Activated effector memory CD4-positive, alpha-beta T cell treated with Interleukin-2 at 50 U/mL for 16 hours (primary cell): ENCODE data around the gene MYT1.
"Not testable (repeated sequence)": the region's sequence is repeated elsewhere in the genome, so short reads cannot be mapped to it uniquely, and the experiment has no call there.

Experiments used
- DNase-seq: peaks from one replicate; pipeline ENCODE4 v3.0.0-alpha.2; 2020

Gene MYT1

DNA sequence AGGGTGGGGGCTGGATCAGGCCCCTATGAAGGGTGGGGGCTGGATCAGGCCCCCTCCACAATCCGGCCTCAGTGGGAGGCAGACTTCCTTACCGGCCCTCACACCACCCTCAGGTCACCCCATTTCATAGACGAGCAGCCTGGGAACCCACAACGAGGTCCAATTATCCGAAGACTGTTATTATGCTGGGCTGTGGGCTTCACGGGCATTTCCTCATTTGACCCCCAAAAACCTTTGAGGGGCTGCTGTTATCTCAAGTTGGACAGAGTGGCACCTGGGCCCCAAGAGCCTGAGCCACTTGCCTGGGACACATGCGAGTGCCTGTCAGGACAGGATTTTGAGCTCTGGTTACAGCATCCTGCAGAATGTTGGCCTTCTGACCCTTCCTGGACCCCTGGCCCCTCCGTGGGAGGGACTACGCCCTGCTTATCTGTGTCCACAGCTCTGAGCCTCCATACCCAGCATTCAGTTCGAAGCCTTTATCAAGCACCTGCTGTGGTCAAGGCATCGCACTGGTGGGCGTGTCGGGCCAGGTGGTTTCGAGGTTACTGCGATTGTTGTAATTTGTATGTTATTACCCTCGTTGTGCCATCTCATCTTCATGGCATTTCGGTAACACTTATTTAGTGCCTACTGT lies 56.8 kb downstream of the MYT1 start:
- no peak for DNase-seq

DNA sequence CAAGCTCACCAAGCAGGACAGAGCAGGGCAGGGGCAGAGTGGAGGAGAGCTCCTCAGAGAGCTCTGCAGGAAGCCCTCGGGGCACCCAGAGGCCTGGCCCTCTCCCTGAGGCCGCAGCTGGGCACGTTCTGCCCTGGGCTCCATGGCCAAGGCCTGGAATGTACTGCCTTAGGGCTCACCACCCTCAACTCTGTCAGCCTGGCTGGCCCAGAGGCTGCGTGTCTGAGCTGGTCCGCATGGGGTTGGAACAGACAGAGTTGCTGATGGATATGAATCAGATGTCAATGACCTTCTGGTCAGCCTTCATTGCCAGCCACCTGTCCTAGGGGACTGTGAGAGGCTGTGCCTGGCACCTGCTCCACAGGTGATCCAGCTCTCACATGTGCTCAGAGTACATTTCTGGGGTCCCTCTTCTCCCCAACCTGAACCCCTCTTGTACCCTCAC lies 58.1 kb downstream of the MYT1 start:
- DNase-seq = no peak

DNA sequence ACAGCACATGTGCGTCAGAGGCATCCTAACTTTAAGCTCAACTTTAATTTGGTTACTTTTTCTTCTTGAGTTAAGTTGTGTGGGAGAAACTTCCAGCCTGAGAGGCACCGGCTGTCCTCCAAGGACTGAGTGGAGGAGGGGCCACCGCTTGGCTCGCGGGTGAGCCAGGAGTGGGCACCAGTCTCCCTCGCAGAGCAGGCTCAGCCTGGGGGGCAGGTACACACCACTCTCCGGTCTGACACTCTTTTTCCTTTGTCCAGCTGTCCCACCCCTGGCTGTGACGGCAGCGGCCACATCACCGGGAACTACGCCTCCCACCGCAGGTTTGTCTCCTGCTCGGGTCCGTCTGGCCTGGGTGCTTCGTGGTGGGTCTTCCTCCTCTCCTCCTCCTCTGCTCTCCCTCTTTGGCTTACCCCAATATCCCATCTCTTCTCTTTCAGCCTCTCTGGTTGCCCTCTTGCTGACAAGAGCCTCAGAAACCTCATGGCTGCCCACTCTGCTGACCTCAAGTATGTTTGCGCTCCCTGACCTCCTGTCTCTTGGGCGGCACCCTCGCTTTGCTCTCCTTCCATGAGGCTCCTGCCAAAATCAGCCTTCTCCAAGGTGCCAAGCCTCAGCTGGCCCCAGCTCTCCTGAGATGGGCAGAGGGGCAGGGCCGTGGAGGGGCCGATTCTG lies 58.7 kb downstream of the MYT1 start:
- DNase-seq = no peak

DNA sequence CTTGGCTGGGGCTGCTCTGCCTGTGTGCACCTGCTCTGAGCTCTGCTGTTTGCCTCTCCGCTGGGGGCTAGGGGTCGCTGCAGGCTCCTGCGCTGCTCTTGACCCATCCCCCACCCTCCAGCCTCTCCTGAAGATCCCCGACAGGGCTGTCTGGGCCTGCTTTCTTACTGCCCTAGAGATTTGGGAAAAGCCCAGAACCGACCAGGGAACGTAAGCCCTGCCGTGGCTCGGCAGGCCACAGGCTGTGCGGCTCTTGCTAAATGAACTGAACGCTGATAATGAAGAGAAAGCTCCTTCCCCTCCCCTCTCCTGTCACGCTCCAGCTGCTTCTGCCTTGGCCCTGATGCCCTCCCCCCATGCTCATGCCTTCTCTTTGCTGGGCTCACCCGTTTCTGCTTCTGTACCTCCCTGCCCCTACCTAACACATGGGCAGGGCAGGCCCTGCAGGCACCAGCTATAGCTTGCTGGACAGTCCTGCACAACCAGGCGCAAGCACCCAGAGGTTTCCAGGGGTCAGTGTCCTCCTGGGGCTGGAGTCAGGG lies 59.3 kb downstream of the MYT1 start:
- no peak for DNase-seq

DNA sequence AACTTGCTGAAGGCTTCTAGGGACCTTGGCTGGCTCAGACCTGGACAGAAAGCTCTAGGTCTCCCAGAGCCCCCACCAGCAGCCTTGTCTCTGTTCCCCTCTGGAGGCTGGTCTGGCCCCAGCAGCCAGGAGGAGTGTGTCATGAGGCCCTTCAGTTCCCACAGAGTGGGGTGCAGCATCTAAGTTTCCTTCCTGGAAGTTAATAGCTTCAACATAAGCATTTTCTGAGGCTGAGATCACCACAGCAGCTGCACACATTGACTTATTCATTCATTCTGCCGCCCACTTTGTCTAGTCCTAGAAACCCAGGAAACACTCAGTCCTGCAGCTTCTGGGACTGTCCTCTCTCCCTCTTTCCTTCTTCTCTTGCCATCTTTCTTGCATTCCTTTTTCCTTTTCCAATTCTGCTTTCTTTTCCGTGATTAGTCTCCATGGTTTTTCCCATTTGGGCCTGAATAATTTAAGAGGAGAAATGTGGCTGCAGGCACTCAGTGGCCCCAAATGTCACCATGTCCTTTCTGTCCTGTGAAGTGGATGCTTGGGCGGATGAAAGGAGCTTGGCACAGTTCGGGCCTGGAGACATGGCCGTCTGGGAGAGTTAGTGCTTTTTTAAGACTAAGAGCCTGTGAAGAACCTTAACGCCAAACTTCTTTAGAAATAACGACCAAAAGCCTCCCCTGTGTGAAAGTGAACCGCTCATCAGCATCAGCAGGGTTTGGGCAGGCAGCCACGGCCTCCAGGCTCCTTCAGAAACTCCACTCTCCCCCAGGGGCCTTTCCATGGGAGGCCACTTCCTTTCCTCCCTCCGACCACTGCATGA lies 60.3 kb downstream of the MYT1 start:
- no peak for DNase-seq

DNA sequence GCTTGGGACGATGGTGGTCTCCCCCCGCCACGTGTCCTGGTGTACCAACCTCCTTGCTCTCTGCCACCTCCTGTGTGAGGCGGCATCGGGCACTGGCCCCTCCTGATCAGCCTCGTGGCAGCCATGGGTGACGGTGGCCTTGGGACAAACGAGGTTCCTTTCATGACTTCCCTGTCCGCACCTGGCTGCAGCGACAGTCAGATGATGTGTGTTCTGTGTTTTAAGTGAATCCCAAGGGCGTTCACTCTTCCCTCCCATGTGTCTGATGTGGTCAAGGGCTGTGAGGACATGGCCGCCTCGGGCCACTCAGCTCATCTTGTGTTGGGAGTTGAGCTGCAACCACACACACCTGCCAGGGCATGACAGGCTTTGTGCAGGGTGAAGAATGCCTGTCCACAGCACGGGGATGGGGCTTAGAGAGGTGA lies 60.9 kb downstream of the MYT1 start:
- DNase-seq = no peak

DNA sequence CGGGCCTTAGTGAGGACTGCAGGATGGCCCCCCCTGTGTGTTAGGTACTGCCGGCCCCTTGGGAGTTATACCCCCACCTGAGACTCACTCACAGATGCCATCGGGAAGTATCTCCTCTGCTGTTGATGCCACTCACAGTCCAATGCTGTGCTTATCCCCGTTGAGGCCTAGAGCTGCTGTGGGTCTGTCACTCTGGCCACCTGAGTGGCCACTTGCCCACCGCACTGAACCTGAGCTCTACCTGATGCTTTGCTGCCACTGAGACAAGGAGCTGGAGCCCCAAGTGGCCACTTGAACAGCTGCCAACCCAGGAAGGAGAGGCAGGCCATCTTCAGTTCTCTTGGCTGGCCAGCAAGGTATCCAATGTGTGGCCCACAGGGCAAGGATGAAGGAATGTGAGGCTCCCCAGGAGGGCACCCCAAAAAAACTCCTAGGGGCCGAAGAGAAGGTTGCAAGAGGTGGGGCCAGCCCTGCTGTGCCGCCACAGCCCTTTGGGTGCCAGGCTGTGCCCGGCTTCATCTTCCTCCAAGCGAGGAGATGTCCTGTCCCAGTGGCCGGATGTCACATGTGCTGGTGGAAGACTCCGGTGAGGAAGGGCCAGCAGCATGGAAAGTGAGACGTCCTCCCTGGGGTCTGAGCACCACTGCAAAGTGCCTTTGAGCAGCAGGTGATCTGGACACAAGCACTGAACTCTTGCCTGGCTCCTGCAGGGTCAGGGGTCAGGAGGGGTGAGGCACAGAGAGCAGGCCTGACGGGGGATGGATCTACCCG lies 61.8 kb downstream of the MYT1 start:
- DNase-seq = no peak

DNA sequence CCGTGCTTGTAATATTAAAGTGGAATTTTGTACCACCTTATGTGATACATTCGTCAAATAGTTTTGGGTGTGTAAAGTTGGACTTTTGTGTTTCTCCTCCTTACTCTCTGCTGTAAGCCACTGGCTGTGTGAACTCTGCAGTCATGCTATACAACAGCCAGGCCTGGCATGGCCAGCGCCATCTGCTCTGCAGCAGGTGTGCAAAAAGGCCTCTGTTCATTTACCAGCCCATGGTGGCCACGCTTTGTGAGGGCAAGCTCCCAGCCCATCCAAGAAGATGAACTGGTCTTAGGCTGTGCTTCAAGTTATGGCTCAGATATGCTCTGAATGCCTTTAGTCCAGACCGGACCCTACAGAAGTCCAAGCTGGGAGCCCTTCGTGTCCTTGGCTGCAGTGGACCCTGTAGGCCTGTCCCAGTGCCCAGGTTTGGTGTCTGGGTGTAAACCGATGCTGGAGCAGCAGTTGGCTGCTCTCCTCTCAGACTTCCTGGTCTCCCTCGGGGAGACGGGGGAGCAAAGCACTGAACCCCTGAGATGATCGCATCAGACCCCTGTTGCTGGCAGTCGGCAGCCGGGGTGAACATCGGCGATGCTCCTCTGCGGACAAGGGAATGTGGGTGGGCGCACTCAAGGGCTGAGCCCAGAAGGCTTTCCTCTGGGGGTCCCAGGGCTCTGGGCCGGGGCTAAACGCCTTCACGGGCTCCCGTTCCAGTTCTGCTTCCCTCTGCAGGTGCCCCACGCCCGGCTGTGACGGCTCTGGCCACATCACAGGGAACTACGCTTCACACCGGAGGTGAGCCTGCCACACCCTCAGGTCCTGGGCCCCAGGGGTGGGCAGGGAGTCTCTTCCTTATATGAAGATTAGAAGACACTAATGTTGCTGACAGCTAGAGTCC lies 62.7 kb downstream of the MYT1 start:
- peak; percentile 29 for DNase-seq

DNA sequence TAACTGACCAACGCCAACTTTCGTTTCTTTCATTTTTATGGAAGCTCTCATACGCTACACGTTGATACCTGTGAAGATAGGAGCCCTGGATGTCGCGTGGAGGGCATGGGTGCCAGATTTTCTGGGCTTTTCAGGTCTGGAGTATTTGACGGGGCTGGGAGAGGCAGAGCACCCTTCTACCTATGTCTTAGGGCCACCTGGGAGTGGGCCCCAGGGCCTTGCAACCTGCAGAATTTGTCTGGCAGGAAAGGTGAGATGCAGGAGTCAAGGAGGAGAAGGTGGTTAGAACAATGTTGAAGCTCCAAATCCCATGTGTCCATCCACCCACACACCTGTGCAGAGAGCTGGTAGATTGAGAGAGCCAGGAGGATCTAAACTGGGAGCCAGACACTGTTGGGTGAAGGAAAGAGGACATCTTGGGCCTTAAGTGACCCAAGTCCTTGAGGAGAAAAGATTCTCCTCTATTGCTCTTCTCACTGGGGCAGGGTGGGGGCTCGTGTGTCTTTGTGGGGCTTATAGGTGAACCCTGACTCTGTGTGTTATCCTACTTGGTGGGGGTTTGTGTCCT lies 63.9 kb downstream of the MYT1 start:
- DNase-seq = no peak

DNA sequence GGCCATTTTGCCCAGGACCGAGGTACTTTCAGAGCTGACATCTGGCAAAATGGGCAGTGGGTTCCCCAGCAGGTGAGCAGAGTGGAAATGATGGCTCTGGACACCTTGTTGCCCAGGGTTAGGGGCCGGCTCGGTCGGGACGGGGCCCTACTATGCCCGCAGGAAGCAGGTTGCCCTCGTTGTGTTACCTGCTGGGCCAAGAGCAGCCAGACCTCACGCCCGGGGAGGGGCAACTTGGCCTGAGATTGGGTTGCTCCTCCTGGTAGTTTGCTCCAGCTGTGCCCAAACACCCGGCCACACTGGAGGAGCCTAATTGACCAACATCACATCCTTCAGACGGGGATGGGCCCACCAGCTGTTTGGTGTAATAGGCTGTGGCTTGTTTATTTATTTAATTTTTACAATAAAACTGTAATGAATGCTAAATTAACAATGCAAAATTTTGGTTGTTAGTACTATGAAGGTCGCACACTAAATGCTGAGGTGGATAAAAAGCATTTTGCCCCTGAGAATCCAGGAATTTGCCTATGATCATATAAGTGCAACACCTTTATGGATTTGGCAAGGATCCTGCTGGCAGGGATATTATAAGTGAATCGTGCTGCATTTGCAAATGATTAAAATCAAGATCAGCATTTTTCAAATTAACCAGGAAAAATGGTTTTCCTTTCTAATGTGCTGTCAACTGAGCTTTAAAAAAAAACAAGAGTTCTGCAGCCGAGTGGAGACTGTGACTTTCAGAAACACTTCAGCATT lies 64.7 kb downstream of the MYT1 start:
- DNase-seq = no peak

DNA sequence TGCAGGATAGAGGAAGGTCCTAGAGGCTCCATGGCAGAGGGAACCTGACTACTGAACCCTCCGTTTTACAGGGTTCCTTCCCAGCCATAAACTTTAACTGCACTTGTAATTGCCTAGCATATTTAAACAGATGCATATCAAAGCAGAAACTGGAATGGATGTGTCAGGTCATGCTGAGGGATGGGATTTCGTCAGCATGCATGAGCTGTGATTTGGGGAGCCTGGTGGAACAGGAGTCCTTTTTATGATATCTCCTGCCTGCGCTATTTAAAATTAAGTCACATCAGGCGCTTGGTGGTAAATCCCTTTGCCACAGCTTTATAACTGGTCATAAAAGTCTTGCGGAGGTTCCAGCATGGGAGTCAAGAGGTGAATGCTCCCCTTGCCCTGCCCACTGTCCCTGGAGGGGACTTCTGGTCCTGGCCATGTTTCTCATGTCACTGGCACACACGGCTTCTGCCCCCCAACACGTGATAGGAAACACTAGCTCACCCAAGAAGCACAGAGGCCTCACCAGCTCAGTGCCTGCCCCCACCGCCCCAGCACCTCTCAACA lies 65.3 kb downstream of the MYT1 start:
- DNase-seq = no peak

DNA sequence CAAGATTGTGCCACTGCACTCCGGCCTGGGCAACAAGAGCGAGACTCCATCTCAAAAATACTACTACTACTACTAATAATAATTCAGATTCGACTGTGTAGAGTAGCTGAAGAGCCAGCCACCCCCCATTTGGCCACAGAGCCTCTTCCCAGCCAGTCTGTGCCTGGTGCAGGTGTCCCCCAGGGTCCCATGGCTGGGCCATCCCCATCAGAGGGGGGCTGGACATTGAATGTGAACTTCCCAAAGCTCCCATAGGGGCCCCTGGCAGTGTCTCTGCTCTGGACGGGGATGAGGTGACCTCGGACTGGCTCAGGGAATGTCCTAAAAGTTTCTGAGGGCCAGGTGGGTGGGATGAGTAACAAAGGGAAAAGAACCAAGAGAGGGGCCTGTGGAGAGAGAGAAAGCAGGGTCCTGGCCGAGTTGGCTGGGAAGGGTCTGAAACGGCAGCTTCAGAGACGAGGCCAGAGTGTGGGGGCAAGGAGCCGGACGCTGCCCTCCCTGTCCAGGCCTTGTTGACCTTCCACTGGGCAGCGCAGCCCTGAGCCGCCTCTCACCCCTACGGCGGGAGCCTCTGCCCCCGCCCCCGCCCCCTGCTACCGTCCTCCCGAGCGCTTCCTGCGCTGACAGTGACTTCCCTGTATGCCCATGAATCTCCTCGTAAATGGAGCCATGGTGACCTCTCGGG lies 66.4 kb downstream of the MYT1 start:
- no peak for DNase-seq

DNA sequence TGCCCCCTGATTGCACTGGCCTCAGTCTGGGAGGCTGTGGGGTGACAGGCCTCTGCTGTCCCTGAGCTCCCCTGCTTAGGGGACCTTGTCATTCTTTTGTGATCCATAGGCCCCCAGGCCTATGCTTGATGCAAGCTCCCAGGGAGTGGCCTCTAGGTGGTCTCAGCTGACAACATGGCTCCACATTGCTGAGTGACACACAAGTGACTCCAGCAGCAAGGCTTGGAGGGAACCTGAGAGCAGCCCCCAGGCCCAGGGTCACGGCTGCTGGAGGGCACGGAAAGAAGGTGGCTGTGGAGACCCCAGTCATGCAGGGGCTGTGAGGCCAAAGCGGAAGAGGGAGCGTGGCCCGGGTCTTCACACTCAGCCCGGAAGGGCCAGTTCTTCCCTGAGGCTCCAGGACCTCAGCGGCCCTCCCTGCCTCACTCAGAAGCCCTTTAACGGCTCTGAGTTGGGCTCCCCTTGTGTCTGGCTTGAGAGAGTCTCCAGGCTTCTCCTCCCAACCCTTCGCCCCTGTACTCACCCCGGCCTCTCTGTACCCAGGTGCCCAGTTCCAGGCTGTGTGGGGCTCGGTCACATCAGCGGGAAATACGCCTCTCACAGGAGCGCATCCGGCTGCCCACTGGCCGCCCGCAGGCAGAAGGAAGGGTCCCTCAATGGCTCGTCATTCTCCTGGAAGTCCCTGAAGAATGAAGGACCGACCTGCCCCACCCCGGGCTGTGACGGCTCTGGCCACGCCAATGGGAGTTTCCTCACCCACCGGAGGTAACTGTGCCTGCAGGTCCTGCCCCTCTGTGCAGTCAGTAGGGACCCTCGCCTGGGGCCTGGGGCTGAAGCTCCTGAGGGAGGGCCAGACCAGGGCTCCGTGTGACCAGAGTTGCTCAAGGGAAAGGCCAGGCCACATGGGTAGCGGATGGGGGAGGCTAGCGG lies 67.6 kb downstream of the MYT1 start:
- DNase-seq = no peak

DNA sequence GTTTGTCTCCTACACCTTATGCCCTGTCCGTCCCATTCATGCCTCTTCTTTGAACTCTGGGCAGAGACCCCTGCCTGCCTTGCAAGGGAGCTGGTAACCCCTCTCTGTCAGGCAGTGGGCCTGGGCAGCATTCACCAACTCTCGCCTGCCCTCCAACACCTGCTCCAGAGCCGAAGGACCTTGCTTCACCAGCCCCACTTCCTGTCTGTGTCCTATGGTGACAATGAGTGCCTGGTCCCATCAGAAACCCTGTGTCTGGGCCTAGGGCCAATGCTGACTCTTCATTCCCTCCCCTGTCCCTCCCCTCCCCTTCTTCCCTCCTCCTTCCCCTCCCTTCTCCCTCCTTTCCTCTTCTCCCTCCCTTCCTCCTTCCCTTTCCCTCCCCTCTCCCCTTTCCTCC lies 68.5 kb downstream of the MYT1 start:
- no peak for DNase-seq

DNA sequence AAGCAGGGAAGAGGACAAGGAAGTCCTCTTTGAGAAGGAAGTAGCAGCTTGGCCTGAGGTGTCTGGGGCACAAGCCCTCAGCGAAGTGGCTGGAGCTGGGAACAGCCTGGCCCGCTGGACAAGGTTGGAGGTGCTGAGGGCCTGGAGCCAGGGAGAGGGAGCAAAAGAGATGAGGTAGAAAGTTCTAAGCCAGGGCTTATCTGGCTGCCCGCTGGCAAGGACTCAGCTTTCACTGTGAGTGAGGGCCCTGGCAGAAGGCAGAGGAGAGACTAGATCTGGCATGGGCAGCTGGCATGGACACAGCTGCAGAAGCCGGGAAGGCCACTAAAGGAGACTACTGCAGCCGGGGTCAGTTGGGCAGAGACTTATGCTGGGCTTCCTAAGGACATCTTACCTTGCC lies 69.5 kb downstream of the MYT1 start:
- DNase-seq = no peak

DNA sequence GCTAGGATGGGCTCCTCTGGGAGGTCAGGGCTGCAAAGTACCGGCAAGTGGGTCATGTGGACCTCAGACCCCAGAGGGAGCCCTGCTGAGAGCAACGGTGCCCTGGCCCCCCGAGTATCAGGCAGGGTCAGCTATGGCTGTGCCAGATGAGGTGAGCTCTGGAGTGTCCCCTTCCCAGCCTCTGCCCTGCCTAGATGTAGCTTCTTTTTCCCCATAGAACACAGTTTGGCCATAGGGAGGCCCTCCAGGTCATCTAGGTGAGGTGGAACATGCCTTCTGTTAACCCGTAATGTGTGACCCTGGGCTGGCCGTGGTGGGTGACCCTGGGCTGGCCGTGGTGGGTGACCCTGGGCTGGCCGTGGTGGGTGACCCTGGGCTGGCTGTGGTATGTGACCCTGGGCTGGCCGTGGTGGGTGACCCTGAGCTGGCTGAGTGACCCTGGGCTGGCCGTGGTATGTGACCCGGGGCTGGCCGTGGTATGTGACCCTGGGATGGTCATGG lies 70.1 kb downstream of the MYT1 start:
- DNase-seq = no peak

DNA sequence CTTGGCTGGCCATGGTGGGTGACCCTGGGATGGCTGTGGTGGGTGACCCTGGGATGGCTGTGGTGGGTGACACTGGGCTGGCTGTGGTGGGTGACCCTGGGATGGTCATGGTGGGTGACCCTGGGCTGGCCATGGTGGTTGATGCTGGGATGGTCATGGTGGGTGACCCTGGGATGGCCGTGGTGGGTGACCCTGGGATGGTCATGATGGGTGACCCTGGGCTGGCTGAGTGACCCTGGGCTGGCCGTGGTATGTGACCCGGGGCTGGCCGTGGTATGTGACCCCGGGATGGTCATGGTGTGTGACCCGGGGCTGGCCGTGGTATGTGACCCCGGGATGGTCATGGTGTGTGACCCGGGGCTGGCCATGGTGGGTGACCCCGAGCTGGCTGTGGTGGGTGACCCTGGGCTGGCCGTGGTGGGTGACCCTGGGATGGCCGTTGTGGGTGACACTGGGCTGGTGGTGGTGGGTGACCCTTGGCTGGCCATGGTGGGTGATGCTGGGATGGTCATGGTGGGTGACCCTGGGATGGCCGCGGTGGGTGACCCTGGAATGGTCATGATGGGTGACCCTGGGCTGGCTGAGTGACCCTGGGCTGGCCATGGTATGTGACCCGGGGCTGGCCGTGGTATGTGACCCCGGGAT lies 70.8 kb downstream of the MYT1 start:
- DNase-seq = not testable (repeated sequence)
